GM18520 (cell line): ENCODE data around the gene TUNAR.

Experiments used
- ATAC-seq: cut with Tn5 transposase; IDR thresholded peaks from one replicate; pipeline ENCODE4 v1.9.1; 2021; ENCODE audit not compliant: unreplicated experiment

Gene TUNAR

DNA sequence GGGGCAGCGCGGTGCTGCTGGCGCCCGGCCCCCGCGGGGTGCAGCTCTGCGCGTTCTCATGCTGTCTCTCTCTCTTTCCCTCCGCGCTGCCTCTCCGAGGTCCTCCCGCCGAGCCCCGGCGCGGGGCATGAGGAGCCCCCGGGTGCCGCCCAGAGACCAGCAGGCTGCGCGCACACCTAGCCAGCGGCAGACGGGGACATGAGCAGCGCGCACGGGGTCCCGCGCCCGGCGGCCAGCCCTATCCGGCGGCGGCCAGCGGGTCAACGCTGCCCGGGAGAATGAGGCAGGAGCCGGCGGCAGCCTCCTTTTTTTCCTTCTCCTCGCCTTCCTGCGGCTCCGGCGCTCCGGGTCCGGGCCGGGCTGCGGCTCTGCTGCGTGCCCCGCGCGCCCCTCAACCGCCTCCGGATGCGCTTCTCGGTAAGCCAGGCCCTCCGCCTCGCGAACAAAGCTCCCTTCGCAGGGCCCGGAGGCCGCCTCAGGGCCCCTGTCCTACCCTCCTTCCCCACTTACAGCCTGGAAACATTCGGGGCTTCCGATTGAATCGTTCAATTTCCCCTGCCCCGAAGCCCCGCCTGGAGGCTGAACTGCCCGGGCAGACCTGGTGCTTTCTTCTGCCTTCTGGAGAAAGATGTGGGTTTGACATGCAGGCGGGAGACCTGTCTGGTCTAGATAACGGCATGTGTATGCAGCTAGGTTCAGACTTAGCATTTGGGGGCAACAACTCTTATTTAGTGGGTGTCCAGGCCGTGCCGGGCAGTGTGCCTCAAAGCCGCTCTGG, at the start of gene TUNAR:
Gene TUNAR, plus strand, starts transcription at position 72 of the 778 bp plus-strand sequence.
- no peak for ATAC-seq

DNA sequence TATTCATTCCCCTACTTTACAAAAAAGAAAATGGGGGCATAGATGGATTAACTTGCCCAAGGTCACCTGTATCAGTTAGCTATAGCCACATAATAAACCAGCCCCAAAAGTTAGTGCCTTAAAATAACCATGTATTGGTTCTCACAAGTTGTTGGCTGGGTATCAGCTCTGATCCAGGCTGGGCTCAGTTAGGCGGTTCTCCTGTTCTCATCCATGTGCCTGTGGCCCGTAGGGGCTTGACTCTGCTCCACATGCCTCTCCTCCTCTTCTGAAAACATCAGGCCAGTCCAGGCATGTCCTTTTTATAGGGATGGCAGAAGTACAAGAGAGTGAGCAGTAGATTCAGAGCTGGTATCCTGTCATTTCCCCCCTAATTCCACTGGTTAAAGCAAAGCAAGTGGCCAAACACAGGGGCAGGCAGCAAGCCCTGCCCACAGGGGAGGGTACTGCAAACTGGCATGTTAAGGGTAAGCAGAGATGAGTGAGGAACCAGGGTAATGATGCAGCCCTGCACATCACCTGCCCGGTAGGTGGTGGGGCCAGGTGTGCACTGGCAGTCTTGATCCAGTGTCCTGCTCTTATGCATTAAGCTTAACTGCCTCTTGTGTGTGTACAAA, 47.9 kb upstream of the TUNAR start:
- no peak for ATAC-seq

DNA sequence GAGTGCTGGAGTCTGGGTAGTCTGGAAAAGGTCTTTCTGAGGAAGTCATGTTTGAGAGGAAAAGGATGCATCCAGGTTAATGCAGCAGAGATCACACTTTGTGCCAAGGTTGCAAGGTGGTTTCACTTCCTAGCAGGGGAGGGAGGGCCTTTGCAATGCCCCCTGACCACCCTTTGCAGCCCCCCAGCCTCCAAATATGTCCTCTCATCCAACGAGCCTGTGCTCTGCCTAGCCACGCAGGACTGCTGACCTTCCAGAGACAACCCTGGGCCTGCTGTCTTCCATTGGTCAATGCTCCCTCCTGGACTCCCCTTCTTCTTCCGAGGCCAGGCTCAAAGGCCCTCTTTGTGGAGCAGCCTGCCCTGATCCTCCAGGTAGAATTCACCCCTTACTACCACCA, 47.3 kb upstream of the TUNAR start:
- no peak for ATAC-seq

DNA sequence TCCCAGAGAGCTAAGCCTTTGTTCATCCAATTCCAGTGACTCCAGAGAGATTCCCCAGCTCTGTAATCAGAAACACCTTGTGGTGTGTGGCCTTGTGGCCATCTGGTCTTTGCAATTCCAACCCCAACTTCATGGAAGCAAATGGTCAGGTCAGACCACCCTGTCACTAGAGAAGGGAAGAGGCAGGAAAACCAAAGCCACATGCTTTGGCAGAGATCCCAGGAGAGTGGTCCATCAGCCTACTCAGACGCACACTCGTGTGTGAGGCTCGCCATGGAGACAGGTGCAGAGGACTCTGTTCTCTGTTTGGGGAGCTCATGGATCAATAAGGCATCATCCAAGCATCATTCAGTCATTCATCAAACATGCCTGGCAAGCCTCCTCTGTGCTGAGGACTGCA, 46.2 kb upstream of the TUNAR start:
- ATAC-seq = no peak

DNA sequence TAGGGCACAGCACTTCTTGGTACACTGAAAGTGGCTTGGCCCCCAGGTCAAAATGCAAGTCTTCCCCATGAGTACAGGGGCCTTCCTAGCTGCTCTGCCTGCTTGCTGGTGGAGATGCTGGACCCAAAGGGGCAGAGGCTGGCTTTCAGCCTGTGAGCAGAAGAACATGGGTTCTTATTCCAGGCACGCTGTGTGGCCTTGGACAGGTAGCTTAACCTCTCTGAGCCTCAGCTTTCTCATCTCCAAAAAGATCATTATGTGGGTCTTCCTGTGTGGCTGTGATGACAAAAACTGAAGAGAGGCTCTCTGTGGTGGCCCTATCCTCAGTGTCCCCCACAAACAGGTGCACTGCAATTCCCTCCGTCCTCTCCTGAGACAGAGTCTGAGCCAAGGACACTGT, 45.6 kb upstream of the TUNAR start:
- no peak for ATAC-seq

DNA sequence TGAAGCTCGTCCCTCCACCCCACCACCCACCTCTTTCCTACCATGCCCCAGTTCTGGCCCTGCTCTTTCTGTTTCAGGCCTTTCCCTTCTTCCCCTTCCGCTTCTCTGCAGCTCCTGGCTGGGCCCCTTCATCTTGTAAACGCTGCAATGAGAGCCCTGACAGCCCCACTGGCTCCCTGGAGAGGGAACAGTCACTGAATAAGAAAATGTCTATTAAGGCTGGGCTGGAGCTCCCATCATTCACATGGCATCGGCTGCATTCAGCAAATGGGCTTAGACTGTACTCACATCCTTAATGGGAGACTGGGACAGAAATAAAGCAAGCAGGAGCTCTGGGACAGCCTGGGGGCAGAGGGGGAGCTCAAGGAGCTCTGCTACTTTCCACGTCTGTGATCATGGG, 45.2 kb upstream of the TUNAR start:
- ATAC-seq = no peak

DNA sequence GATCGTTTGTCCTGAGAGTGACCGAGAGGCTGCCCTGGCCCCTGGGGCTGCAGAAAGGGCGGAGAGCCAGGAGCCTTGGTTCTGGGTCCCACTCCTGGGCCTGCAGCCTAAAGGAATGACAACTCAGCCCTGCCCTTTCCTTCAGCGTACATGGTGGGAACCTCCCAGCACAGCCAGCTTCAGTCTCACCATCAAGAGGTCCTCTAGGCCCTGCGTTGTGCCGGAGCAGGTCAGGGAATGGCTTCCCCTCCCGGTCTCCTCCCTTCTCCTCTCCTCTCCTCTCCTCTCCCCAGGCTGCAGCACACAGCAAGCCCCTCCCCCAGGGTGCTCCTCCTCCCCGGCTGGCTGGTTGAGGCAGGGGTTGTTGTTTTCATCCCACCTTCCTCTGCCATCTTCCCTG, 44.6 kb upstream of the TUNAR start:
- ATAC-seq = no peak

DNA sequence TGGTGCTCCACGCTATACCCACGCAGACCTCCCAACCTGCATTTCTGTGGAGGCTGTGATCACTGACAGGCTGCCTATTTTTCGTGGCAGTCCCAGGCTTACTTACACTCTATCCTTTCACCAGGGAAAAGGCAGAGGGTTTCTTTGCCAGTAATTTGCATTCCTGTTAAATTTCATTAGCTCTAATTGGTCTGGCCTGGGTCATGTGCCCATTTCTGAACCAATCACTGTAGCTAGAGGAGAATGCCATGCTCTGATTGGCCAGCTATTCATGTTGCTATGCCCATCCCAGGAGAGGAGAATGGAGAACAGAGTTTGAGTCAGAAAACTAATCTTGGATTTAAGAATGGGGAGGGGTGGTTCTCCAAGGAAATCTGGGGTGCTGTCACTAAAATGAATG, 43.2 kb upstream of the TUNAR start:
- ATAC-seq = no peak

DNA sequence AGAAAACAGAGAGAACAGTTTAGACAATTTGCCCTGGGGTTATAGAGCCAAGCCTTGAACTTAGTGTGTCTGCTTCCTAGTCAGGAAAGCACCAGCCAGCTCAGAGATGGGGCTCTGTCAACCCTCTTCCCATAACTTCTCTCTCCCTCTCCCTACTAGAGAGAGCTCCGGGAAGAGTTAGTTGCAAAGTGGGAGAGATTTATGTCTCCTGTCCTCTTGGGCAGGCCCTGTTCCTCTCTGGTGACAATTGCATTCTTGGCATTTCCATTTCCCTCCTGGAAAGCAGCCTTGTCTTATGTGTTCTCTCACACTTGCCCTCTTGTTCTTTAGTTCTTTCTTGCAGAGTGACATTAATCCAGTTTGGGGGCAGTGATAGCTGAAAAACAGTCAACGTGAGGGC, 42.1 kb upstream of the TUNAR start:
- ATAC-seq = no peak

DNA sequence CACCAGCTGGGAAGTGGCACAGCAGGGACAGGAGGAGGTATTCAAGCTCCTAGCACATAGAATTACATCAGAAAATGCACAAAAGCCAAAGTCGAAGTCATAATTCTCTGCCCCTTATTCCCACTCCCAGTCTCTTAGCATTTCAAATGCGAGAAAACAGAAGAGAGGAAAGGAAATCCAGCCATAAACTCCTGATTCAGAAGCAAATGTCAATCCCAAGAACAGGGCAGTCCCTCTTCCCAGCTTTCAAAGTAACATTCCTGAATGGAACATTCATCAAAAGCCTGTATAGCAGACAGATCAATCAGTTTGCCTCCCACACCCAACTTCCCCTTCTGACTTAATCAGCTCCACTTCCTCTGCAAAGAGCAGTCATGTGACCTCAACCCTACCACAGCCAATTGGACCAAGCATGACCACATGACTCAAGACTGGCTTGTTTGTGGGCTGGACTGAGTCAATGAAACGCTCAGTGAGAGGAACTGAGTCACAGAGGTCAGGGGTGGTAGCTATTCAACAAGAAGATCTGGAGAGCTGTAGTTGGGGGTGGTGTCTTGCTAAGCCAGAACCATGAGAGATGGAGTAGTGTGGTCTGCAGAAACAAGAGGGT, 41.4 kb upstream of the TUNAR start:
- ATAC-seq = no peak

DNA sequence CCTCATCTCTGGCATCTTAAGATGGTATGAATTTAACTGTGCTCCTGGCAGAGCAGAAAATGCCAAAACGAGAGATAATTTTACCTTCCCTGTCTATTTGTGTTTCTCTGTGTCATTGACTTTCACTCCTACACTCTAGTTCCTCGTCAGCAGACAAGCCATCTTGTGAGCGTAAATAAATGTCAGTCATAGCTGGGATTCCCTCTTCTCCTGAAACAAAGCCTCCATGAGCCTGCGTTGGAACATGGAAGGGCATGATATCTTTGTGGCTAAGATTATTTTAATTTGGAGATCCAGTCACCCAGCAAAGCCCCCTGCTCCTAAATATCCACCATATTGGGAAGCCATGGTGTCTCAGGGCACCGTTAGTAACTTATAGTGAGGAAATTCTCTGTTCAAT, 37.8 kb upstream of the TUNAR start:
- no peak for ATAC-seq

DNA sequence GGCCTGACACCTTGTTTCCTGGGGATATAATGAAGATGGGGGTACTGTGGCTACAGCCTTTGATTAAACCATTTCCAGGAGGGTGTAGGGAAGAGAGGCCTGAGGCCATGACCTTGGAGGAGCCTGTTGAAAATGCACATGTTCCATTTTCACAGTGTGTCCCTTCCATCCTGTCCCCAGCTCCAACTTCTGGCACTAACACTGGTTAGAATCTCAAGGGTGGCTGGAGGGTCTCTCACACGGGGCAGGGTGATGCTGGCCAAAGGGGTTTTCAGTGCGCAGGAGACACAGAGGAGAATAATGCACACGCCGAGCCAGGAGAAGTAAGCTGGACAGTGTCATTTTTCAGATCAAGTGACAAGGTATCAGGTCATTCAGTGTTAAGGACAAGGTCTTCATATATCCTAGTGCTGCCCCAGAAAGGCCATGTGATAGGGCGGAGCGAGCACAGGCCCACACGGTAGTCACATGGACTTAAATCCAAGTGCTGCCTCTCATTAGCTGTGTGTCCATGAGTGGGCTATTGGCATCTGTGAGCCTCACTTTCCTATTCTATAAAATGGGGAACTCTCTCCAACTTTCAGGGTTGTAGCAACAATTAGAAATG, 36.4 kb upstream of the TUNAR start:
- ATAC-seq = no peak

DNA sequence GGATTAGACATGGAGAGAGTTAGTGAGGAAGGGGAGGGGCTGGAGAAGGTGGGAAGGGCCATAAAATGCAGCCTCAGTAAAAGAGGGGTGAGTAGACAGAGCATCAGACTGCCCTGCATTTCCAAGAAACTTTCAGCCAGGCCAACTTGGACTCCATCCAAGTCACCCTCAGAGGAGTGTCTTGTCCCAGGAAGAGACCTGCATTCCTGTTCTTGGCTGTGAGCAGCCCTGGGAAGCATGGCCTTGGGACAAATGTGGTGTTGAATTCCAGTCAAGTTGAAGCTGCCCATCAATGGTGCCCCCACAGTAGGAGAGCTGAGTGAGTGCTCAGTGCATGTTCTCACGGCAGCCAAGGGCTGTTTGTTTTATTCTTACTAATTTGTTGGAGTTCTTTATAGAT, 35.0 kb upstream of the TUNAR start:
- no peak for ATAC-seq

DNA sequence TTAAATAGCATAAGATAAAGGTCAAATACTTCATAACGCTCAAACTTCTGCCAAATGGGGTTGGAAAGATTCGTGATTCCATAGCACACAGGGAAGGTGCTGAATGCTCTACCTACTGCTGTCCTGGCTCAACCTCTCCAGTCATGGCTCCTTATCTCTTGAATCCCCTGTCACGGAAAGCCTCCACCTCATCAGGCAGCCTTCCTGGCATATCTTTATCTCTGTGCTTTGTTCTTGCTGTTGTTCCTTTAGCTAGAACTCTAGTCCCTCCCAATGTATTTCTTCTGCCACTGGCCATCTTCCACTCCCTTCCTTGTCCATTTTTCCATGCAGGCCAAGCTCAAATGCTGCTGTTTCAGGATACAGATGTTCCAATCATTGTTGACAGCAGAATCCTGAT, 26.9 kb upstream of the TUNAR start:
- no peak for ATAC-seq

DNA sequence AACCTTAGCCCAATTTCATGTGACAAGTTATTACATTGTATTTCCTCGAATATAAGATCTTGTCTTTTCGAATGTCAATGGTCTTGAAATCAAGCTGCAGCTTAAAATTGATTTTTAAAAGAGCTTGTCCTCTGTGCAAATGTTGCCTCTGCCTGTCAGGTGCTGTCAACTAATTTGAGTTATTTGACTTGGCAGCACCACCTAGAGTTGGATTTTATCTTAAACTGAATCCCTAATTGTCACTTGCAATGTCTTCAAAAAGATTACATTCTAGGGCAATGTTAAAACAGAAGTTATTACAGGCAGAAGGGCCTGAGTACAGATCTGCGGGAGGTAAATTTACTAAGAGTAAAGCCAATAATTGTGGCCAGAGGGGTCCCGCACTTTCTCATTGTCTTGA, 26.2 kb upstream of the TUNAR start:
- no peak for ATAC-seq

DNA sequence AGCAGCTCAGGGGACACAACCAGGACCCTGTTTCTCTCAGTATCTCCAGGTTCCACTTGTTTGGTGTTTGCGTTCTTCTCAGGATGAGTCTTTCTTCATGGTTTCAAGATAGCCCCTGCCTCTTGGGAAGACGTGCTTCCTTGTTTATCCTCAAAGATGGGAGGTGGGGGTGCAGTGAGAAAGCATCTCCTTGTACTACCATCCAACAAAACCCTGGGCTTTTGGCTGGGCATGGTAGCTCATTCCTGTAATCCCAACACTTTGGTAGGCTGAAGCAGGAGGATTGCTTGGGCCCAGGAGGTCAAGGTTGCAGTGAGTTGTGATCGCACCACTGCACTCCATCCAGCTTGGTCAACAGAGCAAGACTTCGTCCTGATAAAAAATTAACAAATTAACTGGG, 21.0 kb upstream of the TUNAR start:
- no peak for ATAC-seq

DNA sequence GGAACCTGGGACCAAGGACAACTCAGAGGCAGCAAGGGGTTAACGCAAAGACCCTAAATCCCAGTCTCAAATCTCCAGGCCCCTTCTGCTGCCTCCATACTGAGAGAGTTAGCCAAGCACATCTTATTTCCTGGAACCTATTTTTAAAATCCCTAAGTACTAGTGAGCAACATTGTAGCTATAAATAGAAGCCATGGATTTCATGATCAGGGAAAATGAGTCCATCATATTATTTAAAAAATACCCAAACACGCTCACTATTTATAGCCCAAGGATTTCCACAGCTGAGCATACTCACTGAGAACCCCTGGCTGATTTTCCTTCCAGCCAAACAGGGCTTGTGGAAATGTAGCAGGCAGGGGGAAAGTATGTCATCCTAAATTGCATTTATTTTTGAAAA, 19.4 kb upstream of the TUNAR start:
- ATAC-seq = no peak

DNA sequence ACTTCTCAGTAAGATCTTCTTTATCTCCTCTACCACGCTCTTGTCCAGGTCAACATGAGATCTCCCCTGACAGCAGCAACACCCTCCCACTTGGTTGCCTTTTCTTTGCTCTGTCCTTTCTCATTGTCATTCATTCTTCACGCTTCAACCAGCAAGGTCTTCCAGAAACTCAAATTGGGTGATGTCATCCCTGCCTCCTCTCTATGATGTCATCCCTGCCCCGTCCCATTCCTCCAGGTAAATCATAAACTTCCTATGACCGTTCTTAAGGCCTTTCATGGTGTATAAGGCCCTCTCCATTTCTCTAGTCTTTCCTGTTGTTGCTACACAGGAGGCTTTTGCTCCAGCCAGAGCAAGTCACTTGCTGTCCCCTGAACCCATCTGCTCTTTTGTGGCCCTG, 17.7 kb upstream of the TUNAR start:
- no peak for ATAC-seq

DNA sequence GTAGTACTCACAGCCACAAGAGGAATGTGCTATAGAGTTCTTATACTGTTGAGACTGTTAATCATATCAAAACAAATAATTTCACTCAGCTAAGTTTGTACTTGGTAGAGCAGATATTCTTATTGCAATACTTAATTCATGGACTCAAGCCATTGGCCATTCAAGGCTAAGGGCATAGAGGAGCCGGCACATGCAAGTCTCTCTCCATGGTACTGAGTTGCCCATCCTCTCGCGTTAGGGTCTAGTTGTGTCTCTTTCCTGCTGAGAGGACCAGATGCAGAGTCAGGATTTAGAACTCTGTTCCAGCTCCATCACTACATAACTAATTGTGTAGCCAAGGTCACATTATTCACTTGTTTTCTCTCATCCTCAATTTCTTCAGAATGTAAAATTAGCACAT, 14.4 kb upstream of the TUNAR start:
- no peak for ATAC-seq

DNA sequence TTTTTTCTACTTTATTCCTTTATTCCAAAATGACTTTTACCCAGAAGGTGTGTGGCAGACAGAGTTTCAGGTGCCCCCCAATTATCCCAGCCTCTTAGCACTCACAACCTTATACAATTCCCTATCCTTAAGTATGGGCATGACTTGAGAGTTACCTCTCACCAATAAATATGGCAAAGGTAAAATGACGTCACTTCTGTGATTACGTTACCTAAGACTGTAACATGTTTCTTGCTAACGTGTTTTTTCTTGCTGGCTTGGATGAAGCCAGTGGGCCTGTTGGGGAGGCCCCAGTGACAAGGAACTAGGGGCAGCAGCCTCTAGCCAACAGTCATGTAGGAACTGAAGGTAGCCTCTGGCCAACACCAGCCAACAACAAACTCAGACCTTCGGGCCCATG, 13.3 kb upstream of the TUNAR start:
- ATAC-seq = no peak

DNA sequence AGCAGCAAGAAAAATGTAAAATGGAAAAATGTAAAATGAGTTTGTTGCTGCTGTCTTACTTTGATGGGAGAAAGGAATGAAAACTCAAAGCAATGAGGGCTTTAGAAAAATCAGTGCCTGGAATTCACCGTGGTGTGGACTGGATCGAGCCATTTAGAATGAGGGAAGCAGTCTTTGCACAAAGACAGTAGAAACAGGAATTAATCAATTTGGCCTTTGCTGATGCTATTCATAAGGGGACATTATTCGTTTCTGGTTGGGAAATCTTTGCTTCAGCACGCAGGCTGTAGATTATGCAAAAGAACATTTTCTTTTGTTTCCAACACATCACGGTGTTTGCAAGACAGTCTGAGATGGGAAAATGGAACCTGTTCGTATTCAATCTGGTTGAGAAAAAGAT, 6.9 kb upstream of the TUNAR start:
- ATAC-seq = no peak

DNA sequence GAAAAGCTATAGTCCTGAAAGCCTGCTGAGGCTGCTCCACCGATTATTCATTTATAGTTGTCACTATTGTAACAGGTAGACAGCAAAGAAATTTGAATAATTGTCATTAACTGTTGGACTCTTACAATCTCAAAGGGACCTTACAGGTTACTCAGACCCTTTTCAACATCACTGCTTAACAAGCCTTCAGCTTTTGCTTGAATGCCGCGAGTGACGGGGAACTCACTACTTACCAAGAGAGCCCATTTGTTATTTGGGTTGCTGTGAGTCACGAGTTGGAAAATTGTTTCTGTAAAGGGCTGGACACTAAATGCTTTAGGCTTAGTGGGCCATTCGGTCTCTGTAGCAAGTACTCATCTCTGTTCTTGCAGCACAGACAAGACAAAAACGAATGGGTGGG, 5.9 kb upstream of the TUNAR start:
- ATAC-seq = no peak
